ENCODE measurements around the gene RPS6KA2. TPM values are rescaled to one million over a fixed set of nuclear protein-coding genes. Genes with fewer than 3 reads are reported as not detected.

RPS6KA2 gene
- total RNA-seq (2014; rRNA removed; shearing (Covaris generic); ENCODE audit: low replicate concordance) = 7.2 and 8.8 TPM in 2 replicates

GRCh38 chr6:166627033-166627874 lies at the start of gene RPS6KA2:
TSS of gene RPS6KA2 (minus strand) at chr6:166627251. CDS start at chr6:166627019, 232 bp downstream.
- Histone ChIP-seq H2AFZ (ENCODE audit: low read length) (peak within 1 kb of the TSS; percentile 31), H3K4me1 (ENCODE audit: low read length) (peaks cover 68% of the 10 kb centered on the region), H3K27me3 (ENCODE audit: low read length) (no peaks in the 10 kb centered on the region), H3K9me3 (ENCODE audit: low read length) (no peaks in the 10 kb centered on the region), H4K20me1 (ENCODE audit: insufficient read depth, low read depth, low read length) (no peaks in the 10 kb centered on the region), H3K27ac (ENCODE audit: low read length) (peak within 1 kb of the TSS; percentile 70), H3K79me2 (ENCODE audit: low read length) (no peaks in the 10 kb centered on the region), H3K4me3 (ENCODE audit: low read length) (peak within 1 kb of the TSS; percentile 66), H3K4me2 (ENCODE audit: low read depth, low read length, poor library complexity, severe bottlenecking) (peak within 1 kb of the TSS; percentile 90), H3K36me3 (ENCODE audit: insufficient read depth, low read length) (no peaks in the 10 kb centered on the region), H3K9ac (ENCODE audit: low read length) (peak within 1 kb of the TSS; percentile 70), H3K9me2 (replicated peaks; ENCODE audit: insufficient read depth, low read length) (no peaks in the 10 kb centered on the region)
- peak; percentile 99 for DNase-seq

- no peaks in the 10 kb centered on the region for H3K27me3 ChIP-seq (ENCODE audit: low read length)
- H4K20me1 ChIP-seq (ENCODE audit: insufficient read depth, low read depth, low read length) = no peaks in the 10 kb centered on the region
- H3K27ac ChIP-seq (ENCODE audit: low read length) = no peak overlapping the region
- H3K9me3 ChIP-seq (ENCODE audit: low read length) = peaks cover 5% of the 10 kb centered on the region; the same call in 1 of the 2 replicates
- no peak overlapping the region for H3K9ac ChIP-seq (ENCODE audit: low read length)
- H3K4me2 ChIP-seq (ENCODE audit: low read depth, low read length, poor library complexity, severe bottlenecking) = no peak overlapping the region
- no peak for DNase-seq
- peaks cover 35% of the 10 kb centered on the region for H3K4me1 ChIP-seq (ENCODE audit: low read length)
- H3K4me3 ChIP-seq (ENCODE audit: low read length) = no peak overlapping the region
- H3K79me2 ChIP-seq (ENCODE audit: low read length) = no peaks in the 10 kb centered on the region
- no peaks in the 10 kb centered on the region for H3K36me3 ChIP-seq (ENCODE audit: insufficient read depth, low read length)
- no peaks in the 10 kb centered on the region for H3K9me2 ChIP-seq (replicated peaks; ENCODE audit: insufficient read depth, low read length)
- no peak overlapping the region for H2AFZ ChIP-seq (ENCODE audit: low read length)
Measured at GRCh38 chr6:166676270-166676860, 49.3 kb upstream of the RPS6KA2 start.

GRCh38 chr6:166675736-166676135 lies 48.7 kb upstream of the RPS6KA2 start:
- no peak overlapping the region for H3K4me2 ChIP-seq (ENCODE audit: low read depth, low read length, poor library complexity, severe bottlenecking)
- H3K9ac ChIP-seq (ENCODE audit: low read length) = no peak overlapping the region
- peaks cover 41% of the 10 kb centered on the region for H3K4me1 ChIP-seq (ENCODE audit: low read length)
- no peaks in the 10 kb centered on the region for H3K27me3 ChIP-seq (ENCODE audit: low read length)
- no peaks in the 10 kb centered on the region for H3K79me2 ChIP-seq (ENCODE audit: low read length)
- no peak overlapping the region for H3K4me3 ChIP-seq (ENCODE audit: low read length)
- no peaks in the 10 kb centered on the region for H4K20me1 ChIP-seq (ENCODE audit: insufficient read depth, low read depth, low read length)
- H3K36me3 ChIP-seq (ENCODE audit: insufficient read depth, low read length) = no peaks in the 10 kb centered on the region
- no peak for DNase-seq
- no peak overlapping the region for H3K27ac ChIP-seq (ENCODE audit: low read length)
- no peak overlapping the region for H2AFZ ChIP-seq (ENCODE audit: low read length)
- H3K9me2 ChIP-seq (replicated peaks; ENCODE audit: insufficient read depth, low read length) = no peaks in the 10 kb centered on the region
- H3K9me3 ChIP-seq (ENCODE audit: low read length) = peaks cover 5% of the 10 kb centered on the region; the same call in 1 of the 2 replicates

- H3K4me3 ChIP-seq (ENCODE audit: low read length) = no peak overlapping the region
- H3K36me3 ChIP-seq (ENCODE audit: insufficient read depth, low read length) = no peaks in the 10 kb centered on the region
- no peak overlapping the region for H2AFZ ChIP-seq (ENCODE audit: low read length)
- no peaks in the 10 kb centered on the region for H3K9me2 ChIP-seq (replicated peaks; ENCODE audit: insufficient read depth, low read length)
- H3K4me1 ChIP-seq (ENCODE audit: low read length) = peaks cover 55% of the 10 kb centered on the region
- DNase-seq = peak; percentile 60
- no peaks in the 10 kb centered on the region for H3K9me3 ChIP-seq (ENCODE audit: low read length)
- peak overlapping the region; percentile 46 for H3K9ac ChIP-seq (ENCODE audit: low read length)
- no peaks in the 10 kb centered on the region for H3K27me3 ChIP-seq (ENCODE audit: low read length)
- H3K79me2 ChIP-seq (ENCODE audit: low read length) = no peaks in the 10 kb centered on the region
- H4K20me1 ChIP-seq (ENCODE audit: insufficient read depth, low read depth, low read length) = no peaks in the 10 kb centered on the region
- H3K27ac ChIP-seq (ENCODE audit: low read length) = peak overlapping the region; percentile 32
- H3K4me2 ChIP-seq (ENCODE audit: low read depth, low read length, poor library complexity, severe bottlenecking) = peak overlapping the region; percentile 47
Measured at GRCh38 chr6:166673309-166673708, 46.3 kb upstream of the RPS6KA2 start.

GRCh38 chr6:166672624-166673206 lies 45.7 kb upstream of the RPS6KA2 start:
- no peak overlapping the region for H2AFZ ChIP-seq (ENCODE audit: low read length)

GRCh38 chr6:166672146-166672545 lies 45.1 kb upstream of the RPS6KA2 start:
- Histone ChIP-seq H3K9me2 (replicated peaks; ENCODE audit: insufficient read depth, low read length) (no peaks in the 10 kb centered on the region), H4K20me1 (ENCODE audit: insufficient read depth, low read depth, low read length) (no peaks in the 10 kb centered on the region), H3K9me3 (ENCODE audit: low read length) (no peaks in the 10 kb centered on the region), H3K4me2 (ENCODE audit: low read depth, low read length, poor library complexity, severe bottlenecking) (peak overlapping the region; percentile 47), H2AFZ (ENCODE audit: low read length) (no peak overlapping the region), H3K36me3 (ENCODE audit: insufficient read depth, low read length) (no peaks in the 10 kb centered on the region), H3K27ac (ENCODE audit: low read length) (peak overlapping the region; percentile 32; the same call in 1 of the 2 replicates), H3K4me3 (ENCODE audit: low read length) (no peak overlapping the region), H3K27me3 (ENCODE audit: low read length) (no peaks in the 10 kb centered on the region), H3K4me1 (ENCODE audit: low read length) (peaks cover 52% of the 10 kb centered on the region), H3K79me2 (ENCODE audit: low read length) (no peaks in the 10 kb centered on the region), H3K9ac (ENCODE audit: low read length) (peak overlapping the region; percentile 46; the same call in 1 of the 2 replicates)
- DNase-seq = no peak

More at GRCh38 chr6:166672624-166673206, 45.7 kb upstream of the RPS6KA2 start:
- Histone ChIP-seq H3K36me3 (ENCODE audit: insufficient read depth, low read length) (no peaks in the 10 kb centered on the region), H3K9ac (ENCODE audit: low read length) (peak overlapping the region; percentile 46), H3K4me1 (ENCODE audit: low read length) (peaks cover 55% of the 10 kb centered on the region), H3K9me2 (replicated peaks; ENCODE audit: insufficient read depth, low read length) (no peaks in the 10 kb centered on the region), H3K4me2 (ENCODE audit: low read depth, low read length, poor library complexity, severe bottlenecking) (peak overlapping the region; percentile 47), H3K9me3 (ENCODE audit: low read length) (no peaks in the 10 kb centered on the region), H3K4me3 (ENCODE audit: low read length) (no peak overlapping the region), H3K79me2 (ENCODE audit: low read length) (no peaks in the 10 kb centered on the region), H3K27ac (ENCODE audit: low read length) (peak overlapping the region; percentile 32), H3K27me3 (ENCODE audit: low read length) (no peaks in the 10 kb centered on the region), H4K20me1 (ENCODE audit: insufficient read depth, low read depth, low read length) (no peaks in the 10 kb centered on the region)
- DNase-seq = no peak

- no peaks in the 10 kb centered on the region for H3K36me3 ChIP-seq (ENCODE audit: insufficient read depth, low read length)
Measured at GRCh38 chr6:166671434-166672081, 44.5 kb upstream of the RPS6KA2 start.

More at GRCh38 chr6:166671434-166672081, 44.5 kb upstream of the RPS6KA2 start:
- peak overlapping the region; percentile 47 for H3K4me2 ChIP-seq (ENCODE audit: low read depth, low read length, poor library complexity, severe bottlenecking)
- H3K27me3 ChIP-seq (ENCODE audit: low read length) = no peaks in the 10 kb centered on the region
- no peaks in the 10 kb centered on the region for H3K79me2 ChIP-seq (ENCODE audit: low read length)
- no peaks in the 10 kb centered on the region for H3K9me2 ChIP-seq (replicated peaks; ENCODE audit: insufficient read depth, low read length)
- H3K27ac ChIP-seq (ENCODE audit: low read length) = peak overlapping the region; percentile 32
- DNase-seq = peak; percentile 52
- peaks cover 56% of the 10 kb centered on the region for H3K4me1 ChIP-seq (ENCODE audit: low read length)
- no peak overlapping the region for H2AFZ ChIP-seq (ENCODE audit: low read length)
- H3K9me3 ChIP-seq (ENCODE audit: low read length) = no peaks in the 10 kb centered on the region
- H3K4me3 ChIP-seq (ENCODE audit: low read length) = no peak overlapping the region
- peak overlapping the region; percentile 46; the same call in 1 of the 2 replicates for H3K9ac ChIP-seq (ENCODE audit: low read length)
- H4K20me1 ChIP-seq (ENCODE audit: insufficient read depth, low read depth, low read length) = no peaks in the 10 kb centered on the region
